ENCODE data around the gene YEATS2.

The YEATS2 gene

GRCh38 chr3:183837390-183837789, 139.8 kb downstream of the YEATS2 start:
- no peak for DNase-seq (ENCODE audit: low spot score)

- no peak for DNase-seq (ENCODE audit: low spot score)
These were observed 140.3 kb downstream of the YEATS2 start for GRCh38 chr3:183837894-183838293.

- DNase-seq (ENCODE audit: low spot score), result no peak
These were observed 142.2 kb downstream of the YEATS2 start for GRCh38 chr3:183839751-183840150.

GRCh38 chr3:183844606-183845005, 147.0 kb downstream of the YEATS2 start:
- no peak for DNase-seq (ENCODE audit: low spot score)

GRCh38 chr3:183845090-183845489, 147.5 kb downstream of the YEATS2 start:
- DNase-seq (ENCODE audit: low spot score), result no peak

GRCh38 chr3:183845608-183846288, 148.2 kb downstream of the YEATS2 start:
- DNase-seq (ENCODE audit: low spot score), result no peak

GRCh38 chr3:183854318-183855035, 156.9 kb downstream of the YEATS2 start:
- no peak for DNase-seq (ENCODE audit: low spot score)

- DNase-seq (ENCODE audit: low spot score), result no peak
These were observed 160.3 kb downstream of the YEATS2 start for GRCh38 chr3:183857863-183858262.
